Lung (tissue), 12 donors: ENCODE measurements around the gene ANXA7. TPM values are rescaled to one million over a fixed set of nuclear protein-coding genes. Genes with fewer than 3 reads are reported as not detected.
"Not testable (repeated sequence)": the region's sequence is repeated elsewhere in the genome, so short reads cannot be mapped to it uniquely, and the experiment has no call there.

ENCODE experiments used
- ATAC-seq: fragments of 200-7000 bp; cut with Tn5 transposase; one replicate; pipeline ENCODE4 v1.9.1; 2020; ENCODE audit warnings: moderate number of reproducible peaks; ENCODE audit not compliant: insufficient read depth, low FRiP score
- DNase-seq, 3 donors: peaks; one replicate each; pipeline ENCODE4 v3.0.0-alpha.2; 2013 to 2017
- H3K27ac ChIP-seq, 2 donors: one replicate each; pipeline ENCODE4 v1.5.1; 2013; ENCODE audit warnings: mild to moderate bottlenecking in 2 of 2, moderate library complexity in 2 of 2, control low read depth in 1 of 2, inconsistent platforms in 1 of 2, low read depth in 1 of 2, low read length in 1 of 2
- H3K27me3 ChIP-seq, 3 donors: one replicate each; pipeline ENCODE4 v1.5.1; 2013; ENCODE audit warnings: low read length in 2 of 3; ENCODE audit not compliant: control insufficient read depth in 3 of 3, insufficient read depth in 3 of 3
- H3K36me3 ChIP-seq, 4 donors: one replicate each; pipeline ENCODE4 v1.5.1; 2013; ENCODE audit warnings: low read length in 4 of 4, mild to moderate bottlenecking in 1 of 4, moderate library complexity in 1 of 4; ENCODE audit not compliant: control insufficient read depth in 4 of 4, insufficient read depth in 4 of 4
- H3K4me1 ChIP-seq, 5 donors: one replicate each; pipeline ENCODE4 v1.5.1; 2013; ENCODE audit warnings: low read length in 5 of 5, mild to moderate bottlenecking in 2 of 5, moderate library complexity in 1 of 5; ENCODE audit not compliant: control insufficient read depth in 5 of 5, insufficient read depth in 5 of 5
- H3K4me3 ChIP-seq: one replicate; pipeline ENCODE4 v1.5.1; 2013; ENCODE audit warnings: mild to moderate bottlenecking, control low read depth, moderate library complexity
- H3K9ac ChIP-seq, 2 donors: one replicate each; pipeline ENCODE4 v1.5.1; 2013; ENCODE audit warnings: low read length in 2 of 2, control low read depth in 1 of 2; ENCODE audit not compliant: insufficient read depth in 1 of 2
- H3K9me3 ChIP-seq, 4 donors: one replicate each; pipeline ENCODE4 v1.5.1; 2013; ENCODE audit warnings: low read length in 3 of 4, mild to moderate bottlenecking in 1 of 4, moderate library complexity in 1 of 4; ENCODE audit not compliant: control insufficient read depth in 4 of 4, insufficient read depth in 3 of 4
- CTCF ChIP-seq: IDR thresholded peaks from 2 replicates; pipeline ENCODE4 v1.5.1; 2012; ENCODE audit warnings: mild to moderate bottlenecking; ENCODE audit errors: control extremely low read depth, extremely low read depth
- WGBS, 2 donors: extraction: QIAGEN DNeasy Blood & Tissue Kit; methylation state at CpG; one replicate each; pipeline ENCODE4 v1.1.7; 2013; 5-methylcytosine and 5-hydroxymethylcytosine counted together
- polyA plus RNA-seq, 2 donors: library from polyadenylated mRNA; stranded (reverse); fragments of 200-250 nt; gene quantifications; one replicate each; pipeline ENCODE4 v1.2.1, GENCODE V29; 2013
- total RNA-seq, 2 donors: library from RNA; depleted of rRNA in 1 of 2; stranded (reverse); fragments of >200 nt in 1 of 2; gene quantifications; one replicate each; pipeline ENCODE4 v1.2.1, GENCODE V29; 2014 to 2021
- donor health status: control.
- donor health status: control.
- donor health status: Bipolar disorder and iron deficiency.
- donor health status: healthy.
- donor health status: DM: yes; HTN: yes; CAD: no.

ANXA7 gene
- total and polyA plus RNA-seq, 4 donors: 59.3 to 134 (median 99.0) TPM

DNA sequence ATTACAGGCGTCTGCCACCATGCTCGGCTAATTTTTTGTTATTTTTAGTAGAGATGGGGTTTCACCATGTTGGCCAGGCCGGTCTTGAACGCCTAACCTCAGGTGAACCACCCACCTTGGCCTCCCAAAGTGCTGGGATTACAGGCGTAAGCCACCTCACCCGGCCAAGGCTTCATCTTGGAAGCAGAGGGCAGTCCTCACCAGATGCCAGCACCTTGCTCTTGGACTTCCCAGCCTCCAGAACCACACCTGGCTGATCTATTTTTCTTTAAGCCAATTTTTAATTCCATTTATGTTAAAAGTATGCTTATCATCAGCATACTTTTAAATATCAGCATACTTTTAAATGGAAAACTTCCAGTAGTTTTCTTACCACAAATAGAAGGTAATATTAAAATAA lies 12.2 kb downstream of the ANXA7 start:
- no peak for TF ChIP-seq CTCF
- Histone ChIP-seq H3K9ac (no peak overlapping the region), H3K36me3 (peaks cover 0 to 12% (median 9%) of the 10 kb centered on the region in 4 donors), H3K4me3 (no peak overlapping the region), H3K4me1 (peaks cover 0 to 11% (median 0%) of the 10 kb centered on the region in 5 donors), H3K27ac (no peak overlapping the region), H3K9me3 (no peaks in the 10 kb centered on the region), H3K27me3 (no peaks in the 10 kb centered on the region)
- 99 to 100% methylated on average over 6 of the region's 6 CpGs for WGBS, 2 donors
- no peak for ATAC-seq
- DNase-seq: no peak

- 69 to 84% methylated on average over 4 of the region's 4 CpGs for WGBS, 2 donors
- H3K9me3 ChIP-seq: no peaks in the 10 kb centered on the region
- DNase-seq (no peak), ATAC-seq (no peak)
- no peaks in the 10 kb centered on the region for H3K27me3 ChIP-seq
- no peak overlapping the region for H3K27ac ChIP-seq
- no peak overlapping the region for H3K4me3 ChIP-seq
- H3K9ac ChIP-seq: no peak overlapping the region
- TF ChIP-seq CTCF: no peak
- peaks cover 0 to 7% (median 0%) of the 10 kb centered on the region in 5 donors for H3K4me1 ChIP-seq
- peaks cover 0 to 19% (median 17%) of the 10 kb centered on the region in 4 donors for H3K36me3 ChIP-seq
Observed at GRCh38 chr10:73399063-73399462, 14.8 kb downstream of the ANXA7 start.

DNA sequence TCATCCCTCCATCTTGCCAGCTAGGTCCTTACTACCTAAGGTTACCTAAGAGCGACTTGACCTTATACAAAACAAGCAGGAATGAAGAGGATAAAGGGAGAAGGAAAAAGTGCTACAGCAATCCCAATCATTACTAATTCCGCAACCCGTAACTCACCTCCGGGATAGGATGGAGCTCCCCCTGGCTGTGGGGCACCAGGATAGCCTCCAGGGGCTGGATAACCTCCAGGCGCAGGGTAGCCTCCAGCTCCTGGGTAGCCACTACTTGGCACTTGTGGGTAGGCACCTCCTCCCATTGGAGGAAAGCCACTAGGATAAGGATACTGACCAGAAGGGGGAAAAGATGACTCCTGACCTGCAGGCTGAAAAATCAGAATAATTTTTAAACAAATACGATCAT lies 15.8 kb downstream of the ANXA7 start:
- 96 to 99% methylated on average over 6 of the region's 6 CpGs for WGBS, 2 donors
- no peaks in the 10 kb centered on the region for H3K27me3 ChIP-seq
- DNase-seq (no peak), ATAC-seq (no peak)
- no peaks in the 10 kb centered on the region for H3K9me3 ChIP-seq
- H3K36me3 ChIP-seq: peaks cover 0 to 19% (median 17%) of the 10 kb centered on the region in 4 donors
- no peak overlapping the region for H3K9ac ChIP-seq
- no peak overlapping the region for H3K27ac ChIP-seq
- no peak overlapping the region for H3K4me3 ChIP-seq
- H3K4me1 ChIP-seq: peaks cover 0 to 3% (median 0%) of the 10 kb centered on the region in 5 donors
- TF ChIP-seq CTCF: no peak

DNA sequence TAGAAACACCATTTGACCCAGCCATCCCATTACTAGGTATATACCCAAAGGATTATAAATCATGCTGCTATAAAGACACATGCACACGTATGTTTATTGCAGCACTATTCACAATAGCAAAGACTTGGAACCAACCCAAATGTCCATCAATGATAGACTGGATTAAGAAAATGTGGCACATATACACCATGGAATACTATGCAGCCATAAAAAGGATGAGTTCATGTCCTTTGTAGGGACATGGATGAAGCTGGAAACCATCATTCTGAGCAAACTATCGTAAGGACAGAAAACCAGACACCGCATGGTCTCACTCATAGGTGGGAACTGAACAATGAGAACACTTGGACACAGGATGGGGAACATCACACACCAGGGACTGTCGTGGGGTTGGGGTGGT lies 19.5 kb downstream of the ANXA7 start:
- not testable (repeated sequence) for H3K4me3 ChIP-seq, H3K27me3 ChIP-seq, H3K9ac ChIP-seq, H3K9me3 ChIP-seq, H3K27ac ChIP-seq, H3K4me1 ChIP-seq, DNase-seq, ATAC-seq
- WGBS, 2 donors: 99 to 100% methylated on average over 3 of the region's 4 CpGs
- H3K36me3 ChIP-seq: peaks cover 0 to 24% (median 19%) of the 10 kb centered on the region in 4 donors
